ENCODE data around the gene BST1.

GRCh38 chr4:15665753-15666365 lies 37.0 kb upstream of the BST1 start:
- TF ChIP-seq, protein P1, sequence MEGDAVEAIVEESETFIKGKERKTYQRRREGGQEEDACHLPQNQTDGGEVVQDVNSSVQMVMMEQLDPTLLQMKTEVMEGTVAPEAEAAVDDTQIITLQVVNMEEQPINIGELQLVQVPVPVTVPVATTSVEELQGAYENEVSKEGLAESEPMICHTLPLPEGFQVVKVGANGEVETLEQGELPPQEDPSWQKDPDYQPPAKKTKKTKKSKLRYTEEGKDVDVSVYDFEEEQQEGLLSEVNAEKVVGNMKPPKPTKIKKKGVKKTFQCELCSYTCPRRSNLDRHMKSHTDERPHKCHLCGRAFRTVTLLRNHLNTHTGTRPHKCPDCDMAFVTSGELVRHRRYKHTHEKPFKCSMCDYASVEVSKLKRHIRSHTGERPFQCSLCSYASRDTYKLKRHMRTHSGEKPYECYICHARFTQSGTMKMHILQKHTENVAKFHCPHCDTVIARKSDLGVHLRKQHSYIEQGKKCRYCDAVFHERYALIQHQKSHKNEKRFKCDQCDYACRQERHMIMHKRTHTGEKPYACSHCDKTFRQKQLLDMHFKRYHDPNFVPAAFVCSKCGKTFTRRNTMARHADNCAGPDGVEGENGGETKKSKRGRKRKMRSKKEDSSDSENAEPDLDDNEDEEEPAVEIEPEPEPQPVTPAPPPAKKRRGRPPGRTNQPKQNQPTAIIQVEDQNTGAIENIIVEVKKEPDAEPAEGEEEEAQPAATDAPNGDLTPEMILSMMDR (IDR thresholded peaks at IDR 0.05; ENCODE audit: control extremely low read depth in 1 of 3, insufficient read depth in 1 of 3, low read depth in 1 of 3, low read length in 3 of 3), result no peak
- no peak for TF ChIP-seq EP300 (IDR thresholded peaks at IDR 0.05; ENCODE audit: borderline replicate concordance in 1 of 2, low read depth in 2 of 2, low read length in 2 of 2)
- TF ChIP-seq RNF2 (IDR thresholded peaks at IDR 0.05; ENCODE audit: borderline replicate concordance, low read depth, low read length, missing control alignments, poor library complexity, severe bottlenecking), result no peak
